Measurements from ENCODE around the gene NDFIP1. TPM values are rescaled to one million over a fixed set of nuclear protein-coding genes. Genes with fewer than 3 reads are reported as not detected.
"Not testable (repeated sequence)": the region's sequence is repeated elsewhere in the genome, so short reads cannot be mapped to it uniquely, and the experiment has no call there.

NDFIP1 gene
- total RNA-seq, 2 experiments from 2014 or later: 59.2 to 62.3 TPM

DNA sequence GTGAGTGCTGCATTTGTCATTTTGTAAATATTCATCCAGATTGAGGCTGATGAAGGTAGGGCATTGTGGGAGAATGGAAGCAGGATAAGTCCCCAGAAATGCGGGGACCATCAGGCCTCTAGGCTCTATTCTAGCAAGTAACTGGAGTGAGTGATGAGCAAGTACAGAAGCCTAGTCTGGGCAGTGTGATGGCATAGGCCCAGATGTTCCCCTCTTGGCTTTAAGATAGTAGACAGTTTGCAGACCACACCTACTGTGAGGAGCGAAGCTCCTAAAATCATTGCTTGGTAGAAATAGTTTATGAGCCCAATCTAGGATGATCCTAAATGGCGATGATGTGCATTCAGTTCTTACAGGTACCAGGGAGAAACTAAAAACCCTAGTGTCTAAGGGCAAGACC is 24.3 kb downstream of the NDFIP1 start:
- Mint-ChIP-seq H3K4me3 (no peak overlapping the region), H3K27me3 (no peaks in the 10 kb centered on the region), H3K4me1 (peaks cover 28% of the 10 kb centered on the region), H3K9me3 (no peaks in the 10 kb centered on the region), H3K36me3 (peaks cover 22% of the 10 kb centered on the region), H3K27ac (no peak overlapping the region)
- POLR2A ChIA-PET: interaction anchor here (1.1 kb wide), 1 partner anchor 164 kb away, joined by 3 read pairs; the partner anchor contains the start of gene RNF14
- DNase-seq (no peak), ATAC-seq (ENCODE audit: low read depth) (no peak)

- POLR2A ChIA-PET: interaction anchor here (1.1 kb wide), 1 partner anchor 165 kb away, joined by 3 read pairs; the partner anchor contains the start of gene RNF14
- ATAC-seq (ENCODE audit: low read depth): no peak
- H3K4me3 Mint-ChIP-seq: no peak overlapping the region
- peaks cover 22% of the 10 kb centered on the region for H3K36me3 Mint-ChIP-seq
- no peak overlapping the region for H3K27ac Mint-ChIP-seq
- peaks cover 21% of the 10 kb centered on the region for H3K4me1 Mint-ChIP-seq
- H3K27me3 Mint-ChIP-seq: no peaks in the 10 kb centered on the region
- DNase-seq: no peak
- no peaks in the 10 kb centered on the region for H3K9me3 Mint-ChIP-seq
Measured at GRCh38 chr5:142133330-142134206, 25.0 kb downstream of the NDFIP1 start.

DNA sequence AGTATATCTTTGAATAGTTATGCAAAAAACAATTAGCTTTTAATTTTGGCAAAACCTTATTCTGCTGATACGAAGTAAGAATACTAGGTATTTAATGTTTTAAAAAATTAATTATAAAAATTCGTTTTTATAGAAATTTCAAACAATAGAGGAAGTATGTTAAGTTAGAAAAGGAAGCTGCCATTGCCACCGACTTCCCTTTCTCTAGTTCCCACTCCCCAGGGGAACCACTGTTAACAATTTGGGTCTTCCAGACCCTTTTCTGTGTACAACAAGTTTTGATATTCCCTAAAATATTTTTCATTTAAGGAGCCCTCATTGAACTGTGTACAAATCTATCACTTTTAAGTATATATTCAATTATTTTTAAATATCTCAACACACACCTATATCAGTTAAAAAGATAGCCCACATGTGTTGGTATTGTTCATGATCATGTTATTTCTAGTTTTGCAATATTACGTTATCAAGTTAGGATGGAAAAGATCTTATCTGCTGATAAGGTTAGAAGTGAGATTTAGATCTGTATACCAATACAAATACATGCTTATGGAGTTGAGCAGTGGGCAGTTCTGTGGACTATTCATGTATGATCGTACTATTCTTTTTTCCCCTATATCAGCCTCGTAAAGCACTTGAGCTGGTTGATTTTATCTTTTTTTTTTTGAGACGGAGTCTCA is 25.9 kb downstream of the NDFIP1 start:
- H3K27me3 Mint-ChIP-seq: no peaks in the 10 kb centered on the region
- POLR2A ChIA-PET: no interaction called here
- ATAC-seq (ENCODE audit: low read depth) (no peak), DNase-seq (no peak)
- H3K4me1 Mint-ChIP-seq: peaks cover 12% of the 10 kb centered on the region
- H3K9me3 Mint-ChIP-seq: no peaks in the 10 kb centered on the region
- no peak overlapping the region for H3K27ac Mint-ChIP-seq
- peaks cover 20% of the 10 kb centered on the region for H3K36me3 Mint-ChIP-seq
- H3K4me3 Mint-ChIP-seq: no peak overlapping the region

- ATAC-seq (ENCODE audit: low read depth) (no peak), DNase-seq (no peak)
- Mint-ChIP-seq H3K36me3 (peaks cover 18% of the 10 kb centered on the region), H3K9me3 (no peaks in the 10 kb centered on the region), H3K27me3 (no peaks in the 10 kb centered on the region), H3K4me3 (no peak overlapping the region), H3K27ac (no peak overlapping the region), H3K4me1 (no peaks in the 10 kb centered on the region)
- POLR2A ChIA-PET: no interaction called here
Measured at GRCh38 chr5:142141463-142141862, 32.9 kb downstream of the NDFIP1 start.

- Mint-ChIP-seq H3K4me1 (no peaks in the 10 kb centered on the region), H3K27me3 (no peaks in the 10 kb centered on the region), H3K36me3 (peaks cover 31% of the 10 kb centered on the region), H3K9me3 (no peaks in the 10 kb centered on the region), H3K4me3 (no peak overlapping the region), H3K27ac (no peak overlapping the region)
- POLR2A ChIA-PET: interaction anchor here (1.0 to 1.6 kb wide), 5 partner anchors 48 to 174 kb away, joined by 3 to 10 read pairs (median 4); no protein-coding TSS in a partner anchor
- DNase-seq: no peak
- ATAC-seq (ENCODE audit: low read depth): no peak
Measured at GRCh38 chr5:142143878-142144277, 35.3 kb downstream of the NDFIP1 start.

GRCh38 chr5:142145106-142145900 is 36.7 kb downstream of the NDFIP1 start:
- ATAC-seq (ENCODE audit: low read depth) (peak; percentile 83), DNase-seq (no peak)
- H3K36me3 Mint-ChIP-seq: peaks cover 34% of the 10 kb centered on the region
- H3K27ac Mint-ChIP-seq: no peak overlapping the region
- no peaks in the 10 kb centered on the region for H3K4me1 Mint-ChIP-seq
- POLR2A ChIA-PET: interaction anchor here (0.6 kb wide), 1 partner anchor 129 kb away, joined by 3 read pairs; no protein-coding TSS in a partner anchor
- H3K4me3 Mint-ChIP-seq: no peak overlapping the region
- H3K27me3 Mint-ChIP-seq: no peaks in the 10 kb centered on the region
- no peaks in the 10 kb centered on the region for H3K9me3 Mint-ChIP-seq

DNA sequence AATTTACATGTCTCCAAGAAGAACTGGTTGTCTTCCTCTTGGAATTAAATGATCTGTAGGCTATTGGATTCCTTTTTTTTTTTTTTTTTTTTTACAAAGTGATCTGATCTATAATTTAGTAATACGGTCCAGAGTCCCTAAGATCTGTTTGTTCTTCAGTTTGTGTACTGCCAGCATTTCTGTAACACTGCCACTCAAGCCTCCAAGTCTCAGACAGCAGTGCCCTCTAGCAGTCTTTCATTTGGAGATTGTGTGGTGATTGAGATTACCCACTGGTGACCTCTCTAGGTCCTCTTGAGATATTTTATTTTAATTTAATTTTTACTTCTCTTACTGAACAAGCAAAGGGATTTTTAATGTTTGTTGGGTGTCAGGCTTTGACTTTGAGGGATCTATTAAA is 40.8 kb downstream of the NDFIP1 start:
- no peak overlapping the region for H3K27ac Mint-ChIP-seq
- POLR2A ChIA-PET: interaction anchor here (0.6 kb wide), 1 partner anchor 85 kb away, joined by 5 read pairs; no protein-coding TSS in a partner anchor
- H3K36me3 Mint-ChIP-seq: peaks cover 28% of the 10 kb centered on the region
- no peak overlapping the region for H3K4me3 Mint-ChIP-seq
- no peaks in the 10 kb centered on the region for H3K27me3 Mint-ChIP-seq
- no peaks in the 10 kb centered on the region for H3K9me3 Mint-ChIP-seq
- no peaks in the 10 kb centered on the region for H3K4me1 Mint-ChIP-seq
- ATAC-seq (ENCODE audit: low read depth): no peak
- DNase-seq: no peak

GRCh38 chr5:142150431-142150830 is 41.9 kb downstream of the NDFIP1 start:
- Mint-ChIP-seq H3K27me3 (no peaks in the 10 kb centered on the region), H3K36me3 (peaks cover 28% of the 10 kb centered on the region), H3K4me1 (no peaks in the 10 kb centered on the region), H3K27ac (no peak overlapping the region), H3K9me3 (no peaks in the 10 kb centered on the region), H3K4me3 (no peak overlapping the region)
- POLR2A ChIA-PET: no interaction called here
- ATAC-seq (ENCODE audit: low read depth) (no peak), DNase-seq (no peak)

DNA sequence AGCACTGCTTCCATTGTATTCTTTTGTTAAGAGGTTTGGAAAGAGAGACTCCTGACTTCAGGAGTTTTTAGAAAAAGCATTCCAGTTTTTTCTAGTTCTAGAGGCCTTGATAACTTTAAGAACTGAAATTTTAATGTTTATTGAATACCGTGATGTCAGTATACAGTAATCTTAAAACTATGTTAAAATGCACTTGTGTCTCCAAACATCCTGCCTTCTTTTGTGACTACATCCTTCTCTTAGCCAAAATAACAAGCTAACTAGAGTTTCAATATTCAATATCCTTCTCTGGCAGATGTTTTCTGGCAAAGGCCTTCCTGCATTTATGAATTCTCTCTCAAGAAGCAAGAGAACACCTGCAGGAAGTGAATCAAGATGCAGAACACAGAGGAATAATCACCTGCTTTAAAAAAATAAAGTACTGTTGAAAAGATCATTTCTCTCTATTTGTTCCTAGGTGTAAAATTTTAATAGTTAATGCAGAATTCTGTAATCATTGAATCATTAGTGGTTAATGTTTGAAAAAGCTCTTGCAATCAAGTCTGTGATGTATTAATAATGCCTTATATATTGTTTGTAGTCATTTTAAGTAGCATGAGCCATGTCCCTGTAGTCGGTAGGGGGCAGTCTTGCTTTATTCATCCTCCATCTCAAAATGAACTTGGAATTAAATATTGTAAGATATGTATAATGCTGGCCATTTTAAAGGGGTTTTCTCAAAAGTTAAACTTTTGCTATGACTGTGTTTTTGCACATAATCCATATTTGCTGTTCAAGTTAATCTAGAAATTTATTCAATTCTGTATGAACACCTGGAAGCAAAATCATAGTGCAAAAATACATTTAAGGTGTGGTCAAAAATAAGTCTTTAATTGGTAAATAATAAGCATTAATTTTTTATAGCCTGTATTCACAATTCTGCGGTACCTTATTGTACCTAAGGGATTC is 43.1 kb downstream of the NDFIP1 start:
- Mint-ChIP-seq H3K4me3 (no peak overlapping the region), H3K27me3 (no peaks in the 10 kb centered on the region), H3K36me3 (peaks cover 24% of the 10 kb centered on the region), H3K27ac (no peak overlapping the region), H3K4me1 (peaks cover 2% of the 10 kb centered on the region), H3K9me3 (no peaks in the 10 kb centered on the region)
- DNase-seq (no peak), ATAC-seq (ENCODE audit: low read depth) (peak; percentile 58)
- POLR2A ChIA-PET: no interaction called here

DNA sequence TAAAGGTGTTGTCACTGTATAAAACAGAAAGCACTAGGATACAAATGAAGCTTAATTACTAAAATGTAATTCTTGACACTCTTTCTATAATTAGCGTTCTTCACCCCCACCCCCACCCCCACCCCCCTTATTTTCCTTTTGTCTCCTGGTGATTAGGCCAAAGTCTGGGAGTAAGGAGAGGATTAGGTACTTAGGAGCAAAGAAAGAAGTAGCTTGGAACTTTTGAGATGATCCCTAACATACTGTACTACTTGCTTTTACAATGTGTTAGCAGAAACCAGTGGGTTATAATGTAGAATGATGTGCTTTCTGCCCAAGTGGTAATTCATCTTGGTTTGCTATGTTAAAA is 43.8 kb downstream of the NDFIP1 start:
- H3K4me1 Mint-ChIP-seq: peaks cover 4% of the 10 kb centered on the region
- H3K4me3 Mint-ChIP-seq: no peak overlapping the region
- no peak for ATAC-seq (ENCODE audit: low read depth)
- POLR2A ChIA-PET: no interaction called here
- no peaks in the 10 kb centered on the region for H3K27me3 Mint-ChIP-seq
- no peaks in the 10 kb centered on the region for H3K9me3 Mint-ChIP-seq
- DNase-seq: no peak
- no peak overlapping the region for H3K27ac Mint-ChIP-seq
- peaks cover 17% of the 10 kb centered on the region for H3K36me3 Mint-ChIP-seq

GRCh38 chr5:142153674-142154448 is 45.3 kb downstream of the NDFIP1 start:
- DNase-seq (no peak), ATAC-seq (ENCODE audit: low read depth) (no peak)
- H3K27me3 Mint-ChIP-seq: no peaks in the 10 kb centered on the region
- no peaks in the 10 kb centered on the region for H3K9me3 Mint-ChIP-seq
- H3K4me1 Mint-ChIP-seq: peaks cover 4% of the 10 kb centered on the region
- no peak overlapping the region for H3K4me3 Mint-ChIP-seq
- POLR2A ChIA-PET: interaction anchor here (0.5 kb wide), 1 partner anchor 202 kb away, joined by 4 read pairs; no protein-coding TSS in a partner anchor
- no peak overlapping the region for H3K27ac Mint-ChIP-seq
- H3K36me3 Mint-ChIP-seq: peaks cover 7% of the 10 kb centered on the region

DNA sequence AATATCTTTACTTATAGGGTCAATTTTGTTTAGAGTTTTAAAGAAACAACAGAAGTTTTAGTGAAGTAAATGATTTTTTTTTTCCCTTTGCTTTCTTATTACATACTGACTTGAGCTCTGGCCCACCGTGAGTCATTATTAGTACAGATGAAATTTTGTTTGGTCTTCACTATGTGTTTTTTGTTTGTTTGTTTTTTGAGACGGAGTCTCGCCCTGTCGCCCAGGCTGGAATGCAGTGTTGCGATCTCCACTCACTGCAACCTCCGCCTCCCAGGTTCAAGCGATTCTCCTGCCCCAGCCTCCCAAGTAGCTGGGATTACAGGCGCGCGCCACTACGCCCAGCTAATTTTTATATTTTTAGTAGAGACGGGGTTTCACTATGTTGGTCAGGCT is 45.9 kb downstream of the NDFIP1 start:
- not testable (repeated sequence) for H3K4me1 Mint-ChIP-seq; ATAC-seq (ENCODE audit: low read depth); H3K27me3 Mint-ChIP-seq; H3K27ac Mint-ChIP-seq; DNase-seq; H3K9me3 Mint-ChIP-seq; H3K36me3 Mint-ChIP-seq; H3K4me3 Mint-ChIP-seq
- POLR2A ChIA-PET: interaction anchor here (0.5 kb wide), 1 partner anchor 201 kb away, joined by 4 read pairs; no protein-coding TSS in a partner anchor

Data from activated naive CD8-positive, alpha-beta T cell treated with anti-CD3 and anti-CD28 coated beads, Interleukin-2, amount 10 ng/mL, durations not matched to agents 7 days and 5 days (primary cell).